H9 (cell line): ENCODE data around the gene SEC14L5. TPM values are rescaled to one million over a fixed set of nuclear protein-coding genes. Genes with fewer than 3 reads are reported as not detected.
A peak's percentile ranks its signal among the peaks of the same experiment; 100 is the strongest.

Source experiments
- DNase-seq: peaks from one replicate; pipeline ENCODE4 v3.0.0-alpha.2; 2017
- H2AFZ ChIP-seq: one replicate; pipeline ENCODE4 v1.6.1; 2013; ENCODE audit warnings: mild to moderate bottlenecking, low read length, control low read depth, moderate library complexity
- H2AK5ac ChIP-seq: 2 replicates; pipeline ENCODE4 v1.6.1; 2013; ENCODE audit warnings: low read length, control low read depth, mixed read lengths; ENCODE audit not compliant: insufficient read length
- H2BK120ac ChIP-seq: one replicate; pipeline ENCODE4 v1.6.1; 2013; ENCODE audit warnings: low read depth, mild to moderate bottlenecking, low read length, control low read depth, inconsistent platforms; ENCODE audit not compliant: poor library complexity, severe bottlenecking
- H2BK12ac ChIP-seq: 2 replicates; pipeline ENCODE4 v1.6.1; 2013; ENCODE audit warnings: low read length, control low read depth, mixed read lengths, low read depth; ENCODE audit not compliant: insufficient read length
- H2BK15ac ChIP-seq: 2 replicates; pipeline ENCODE4 v1.6.1; 2013; ENCODE audit warnings: low read depth, low read length, control low read depth
- H2BK20ac ChIP-seq: one replicate; pipeline ENCODE4 v1.6.1; 2013; ENCODE audit warnings: low read depth, mild to moderate bottlenecking, low read length, control low read depth, inconsistent platforms; ENCODE audit not compliant: poor library complexity, severe bottlenecking
- H2BK5ac ChIP-seq: 2 replicates; pipeline ENCODE4 v1.6.1; 2013; ENCODE audit warnings: low read length, control low read depth, mixed read lengths; ENCODE audit not compliant: insufficient read length
- H3K14ac ChIP-seq: 2 replicates; pipeline ENCODE4 v1.6.1; 2013; ENCODE audit warnings: low read length, control low read depth; ENCODE audit not compliant: insufficient read depth
- H3K18ac ChIP-seq: 2 replicates; pipeline ENCODE4 v1.6.1; 2013; ENCODE audit warnings: low read depth, mild to moderate bottlenecking, mixed read lengths, low read length, control low read depth; ENCODE audit not compliant: insufficient read length
- H3K23ac ChIP-seq: 2 replicates; pipeline ENCODE4 v1.6.1; 2013; ENCODE audit warnings: low read length, control low read depth, mixed read lengths, low read depth; ENCODE audit not compliant: insufficient read length
- H3K23me2 ChIP-seq: 2 replicates; pipeline ENCODE4 v1.6.1; 2013; ENCODE audit warnings: low read depth, mild to moderate bottlenecking, mixed read lengths, low read length, control low read depth; ENCODE audit not compliant: insufficient read length, poor library complexity, severe bottlenecking
- H3K27ac ChIP-seq: 2 replicates; pipeline ENCODE4 v1.5.1; 2013; ENCODE audit warnings: low read length, control low read depth, mixed read lengths, low read depth; ENCODE audit not compliant: insufficient read length
- H3K27me3 ChIP-seq: 2 replicates; pipeline ENCODE4 v1.6.1; 2013; ENCODE audit warnings: low read length, control low read depth, inconsistent platforms; ENCODE audit not compliant: insufficient read depth
- H3K4ac ChIP-seq: 2 replicates; pipeline ENCODE4 v1.6.1; 2013; ENCODE audit warnings: low read depth, mild to moderate bottlenecking, control low read depth, inconsistent platforms, low read length, moderate library complexity
- H3K4me1 ChIP-seq: 2 replicates; pipeline ENCODE4 v1.6.1; 2013; ENCODE audit warnings: low read length, control low read depth, inconsistent platforms; ENCODE audit not compliant: insufficient read depth
- H3K4me2 ChIP-seq: 2 replicates; pipeline ENCODE4 v1.6.1; 2013; ENCODE audit warnings: low read length, control low read depth, mixed read lengths; ENCODE audit not compliant: insufficient read length, insufficient read depth
- H3K56ac ChIP-seq: 2 replicates; pipeline ENCODE4 v1.6.1; 2013; ENCODE audit warnings: low read depth, mild to moderate bottlenecking, mixed read lengths, low read length, control low read depth; ENCODE audit not compliant: insufficient read length
- H3K79me1 ChIP-seq: 2 replicates; pipeline ENCODE4 v1.6.1; 2013; ENCODE audit warnings: low read depth, mild to moderate bottlenecking, moderate library complexity, low read length, control low read depth, inconsistent platforms; ENCODE audit not compliant: insufficient read depth, poor library complexity, severe bottlenecking
- H3K79me2 ChIP-seq: 2 replicates; pipeline ENCODE4 v1.6.1; 2013; ENCODE audit warnings: low read length, control low read depth, inconsistent platforms; ENCODE audit not compliant: insufficient read depth
- H3K9ac ChIP-seq: 2 replicates; pipeline ENCODE4 v1.6.1; 2013; ENCODE audit warnings: low read length, control low read depth, mixed read lengths; ENCODE audit not compliant: insufficient read length; ENCODE audit errors: extremely low read depth
- H3K9me3 ChIP-seq: one replicate; pipeline ENCODE4 v1.6.1; 2013; ENCODE audit warnings: low read depth, low read length, inconsistent platforms; ENCODE audit not compliant: control insufficient read depth
- H3T11ph ChIP-seq: one replicate; pipeline ENCODE4 v1.6.1; 2013; ENCODE audit warnings: mild to moderate bottlenecking, low read length, control low read depth, inconsistent platforms
- H4K20me1 ChIP-seq: one replicate; pipeline ENCODE4 v1.6.1; 2013; ENCODE audit not compliant: control insufficient read depth, insufficient read length, insufficient read depth
- H4K5ac ChIP-seq: 2 replicates; pipeline ENCODE4 v1.6.1; 2013; ENCODE audit warnings: low read depth, mild to moderate bottlenecking, mixed read lengths, low read length, control low read depth; ENCODE audit not compliant: insufficient read length
- H4K8ac ChIP-seq: replicated peaks from 2 replicates; pipeline ENCODE4 v1.6.1; 2013; ENCODE audit warnings: low read length, control low read depth, mixed read lengths, low read depth; ENCODE audit not compliant: insufficient read length
- H4K91ac ChIP-seq: 2 replicates; pipeline ENCODE4 v1.6.1; 2013; ENCODE audit warnings: low read depth, mild to moderate bottlenecking, moderate library complexity, mixed read lengths, low read length, control low read depth; ENCODE audit not compliant: insufficient read length
- H3K27ac Mint-ChIP-seq, 3 experiments: 2 replicates in 2 of 3; 3 replicates in 1 of 3; pipeline ENCODE4 v1.8.0; 2020 to 2021; ENCODE audit warnings: mixed read lengths in 3 of 3, mild to moderate bottlenecking in 1 of 3, moderate library complexity in 1 of 3
- H3K27me3 Mint-ChIP-seq: 2 replicates; pipeline ENCODE4 v1.8.0; 2021; ENCODE audit warnings: low read depth, mild to moderate bottlenecking, moderate library complexity, mixed read lengths
- H3K36me3 Mint-ChIP-seq, 3 experiments: 2 replicates in 2 of 3; 3 replicates in 1 of 3; pipeline ENCODE4 v1.8.0; 2020 to 2021; ENCODE audit warnings: low read depth in 3 of 3, mixed read lengths in 3 of 3; ENCODE audit not compliant: insufficient read depth in 1 of 3
- H3K4me1 Mint-ChIP-seq, 2 experiments: 2 replicates each; pipeline ENCODE4 v1.8.0; 2020; ENCODE audit warnings: mixed read lengths in 2 of 2
- H3K4me3 Mint-ChIP-seq, 2 experiments: 2 replicates in 1 of 2; 3 replicates in 1 of 2; pipeline ENCODE4 v1.8.0; 2020 to 2021; ENCODE audit warnings: mild to moderate bottlenecking in 2 of 2, mixed read lengths in 2 of 2, moderate library complexity in 1 of 2
- H3K9me3 Mint-ChIP-seq, 2 experiments: 2 replicates in 1 of 2; 3 replicates in 1 of 2; pipeline ENCODE4 v1.8.0; 2020; ENCODE audit warnings: mild to moderate bottlenecking in 2 of 2, mixed read lengths in 2 of 2, moderate library complexity in 1 of 2
- WGBS: extraction: QIAGEN DNeasy Blood & Tissue Kit; methylation state at CpG from one replicate; pipeline ENCODE4 v1.1.7; 2013; ENCODE audit warnings: missing lambda C conversion rate, low lambda C conversion rate, mixed read lengths; ENCODE audit not compliant: insufficient read length; ENCODE audit errors: extremely low coverage; 5-methylcytosine and 5-hydroxymethylcytosine counted together
- total RNA-seq: library from RNA; stranded (reverse); gene quantifications from 2 replicates; pipeline ENCODE4 v1.2.1, GENCODE V29; 2021
- TF ChIP-seq, protein P1 (sequence below): fragments of 200-600 bp; sonication (generic); conservative IDR thresholded peaks from 3 replicates; pipeline ENCODE4 v1.8.0; 2021; ENCODE audit warnings: antibody characterized with exemption, mild to moderate bottlenecking

The SEC14L5 gene
- total RNA-seq, 1 experiment from 2014 or later = 4.1 TPM

DNA sequence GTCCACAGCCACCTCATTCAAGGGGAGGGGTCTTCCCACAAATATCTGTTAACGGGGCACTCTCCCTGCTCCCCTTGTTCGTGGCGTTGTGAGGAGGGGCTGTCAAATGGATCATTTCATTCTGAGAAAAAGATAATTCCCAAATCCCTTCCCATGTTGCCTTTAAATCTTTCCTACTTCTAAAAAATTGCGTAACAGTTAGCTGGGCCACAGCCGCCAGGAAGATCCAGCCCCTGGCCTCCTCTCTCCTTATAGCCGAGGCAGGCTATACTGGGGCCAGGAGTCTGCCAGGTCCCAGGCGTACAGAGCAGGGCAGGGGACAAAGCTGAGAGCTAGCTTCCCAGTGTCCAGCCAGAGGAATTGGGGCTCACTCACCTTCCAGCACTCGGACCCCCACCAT is 107.2 kb downstream of the SEC14L5 start:
- H2BK12ac ChIP-seq = no peak overlapping the region

More for the DNA sequence above, 107.2 kb downstream of the SEC14L5 start:
- DNase-seq = no peak
- Histone ChIP-seq H3K27ac (no peak overlapping the region), H3K56ac (no peak overlapping the region), H3K4ac (no peak overlapping the region), H2AFZ (no peak overlapping the region), H3K9me3 (no peaks in the 10 kb centered on the region), H2BK15ac (no peak overlapping the region), H3K4me1 (no peaks in the 10 kb centered on the region), H4K20me1 (no peaks in the 10 kb centered on the region), H3K4me2 (no peak overlapping the region), H4K5ac (no peak overlapping the region), H4K91ac (no peak overlapping the region), H4K8ac (no peak overlapping the region), H2BK20ac (no peak overlapping the region), H3T11ph (no peak overlapping the region), H3K27me3 (no peaks in the 10 kb centered on the region), H3K79me1 (no peaks in the 10 kb centered on the region), H3K23ac (no peak overlapping the region), H3K9ac (no peak overlapping the region), H3K79me2 (no peaks in the 10 kb centered on the region), H3K18ac (no peak overlapping the region), H3K14ac (peak overlapping the region; percentile 28; the same call in 1 of the 2 replicates), H2BK120ac (no peak overlapping the region), H2BK5ac (no peak overlapping the region), H3K23me2 (no peaks in the 10 kb centered on the region), H2AK5ac (no peak overlapping the region)
- H3K4me3 Mint-ChIP-seq = no peak overlapping the region
- WGBS = no CpG with 5 or more reads among the region's 8 CpGs
- H3K4me1 Mint-ChIP-seq = peaks cover 16 to 19% of the 10 kb centered on the region in 2 experiments
- peak overlapping the region in 2 of 3 experiments; percentile 10 to 31; a peak in 1 of 7 replicates for H3K27ac Mint-ChIP-seq
- H3K27me3 Mint-ChIP-seq = no peaks in the 10 kb centered on the region; the same call in 1 of the 2 replicates
- TF ChIP-seq, protein P1, sequence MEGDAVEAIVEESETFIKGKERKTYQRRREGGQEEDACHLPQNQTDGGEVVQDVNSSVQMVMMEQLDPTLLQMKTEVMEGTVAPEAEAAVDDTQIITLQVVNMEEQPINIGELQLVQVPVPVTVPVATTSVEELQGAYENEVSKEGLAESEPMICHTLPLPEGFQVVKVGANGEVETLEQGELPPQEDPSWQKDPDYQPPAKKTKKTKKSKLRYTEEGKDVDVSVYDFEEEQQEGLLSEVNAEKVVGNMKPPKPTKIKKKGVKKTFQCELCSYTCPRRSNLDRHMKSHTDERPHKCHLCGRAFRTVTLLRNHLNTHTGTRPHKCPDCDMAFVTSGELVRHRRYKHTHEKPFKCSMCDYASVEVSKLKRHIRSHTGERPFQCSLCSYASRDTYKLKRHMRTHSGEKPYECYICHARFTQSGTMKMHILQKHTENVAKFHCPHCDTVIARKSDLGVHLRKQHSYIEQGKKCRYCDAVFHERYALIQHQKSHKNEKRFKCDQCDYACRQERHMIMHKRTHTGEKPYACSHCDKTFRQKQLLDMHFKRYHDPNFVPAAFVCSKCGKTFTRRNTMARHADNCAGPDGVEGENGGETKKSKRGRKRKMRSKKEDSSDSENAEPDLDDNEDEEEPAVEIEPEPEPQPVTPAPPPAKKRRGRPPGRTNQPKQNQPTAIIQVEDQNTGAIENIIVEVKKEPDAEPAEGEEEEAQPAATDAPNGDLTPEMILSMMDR = no peak
- no peaks in the 10 kb centered on the region for H3K36me3 Mint-ChIP-seq
- H3K9me3 Mint-ChIP-seq = no peaks in the 10 kb centered on the region; a peak in 2 of 5 replicates
